SJSA1 (cell line): Measurements from ENCODE around the gene MTCL1. TPM values are rescaled to one million over a fixed set of nuclear protein-coding genes. Genes with fewer than 3 reads are reported as not detected.

Experiments used
- DNase-seq, 2 experiments: peaks; one replicate each; pipeline ENCODE4 v3.0.0-alpha.2; 2015 to 2020; ENCODE audit warnings: low spot score in 2 of 2, low read depth in 1 of 2
- H3K27ac ChIP-seq: fragments of 250-450 bp; sonication (Bioruptor Pico); 2 replicates; pipeline ENCODE4 v1.5.1; 2020; ENCODE audit warnings: mild to moderate bottlenecking, moderate library complexity
- H3K27me3 ChIP-seq: fragments of 250-450 bp; sonication (Bioruptor Pico); replicated peaks from 2 replicates; pipeline ENCODE4 v1.5.1; 2020; ENCODE audit warnings: mild to moderate bottlenecking, moderate library complexity
- H3K36me3 ChIP-seq: fragments of 250-450 bp; sonication (Bioruptor Pico); 2 replicates; pipeline ENCODE4 v1.5.1; 2020; ENCODE audit warnings: mild to moderate bottlenecking
- H3K4me1 ChIP-seq: fragments of 250-450 bp; sonication (Bioruptor Pico); replicated peaks from 2 replicates; pipeline ENCODE4 v1.6.1; 2021; ENCODE audit warnings: mild to moderate bottlenecking
- H3K4me3 ChIP-seq: fragments of 250-450 bp; sonication (Bioruptor Pico); 2 replicates; pipeline ENCODE4 v1.5.1; 2020; ENCODE audit warnings: mild to moderate bottlenecking
- H3K9me3 ChIP-seq: fragments of 250-450 bp; sonication (Bioruptor Pico); replicated peaks from 2 replicates; pipeline ENCODE4 v1.5.1; 2020; ENCODE audit warnings: mild to moderate bottlenecking
- total RNA-seq: library from RNA; depleted of rRNA; stranded (reverse); fragments of >200 nt; shearing (Covaris generic); gene quantifications from 2 replicates; pipeline ENCODE4 v1.2.3, GENCODE V29; 2014

Gene MTCL1
- total RNA-seq, 1 experiment from 2014 or later: 47.7 TPM

- Histone ChIP-seq H3K36me3 (no peaks in the 10 kb centered on the region), H3K27ac (peak overlapping the region; percentile 26), H3K9me3 (no peaks in the 10 kb centered on the region), H3K4me3 (no peak overlapping the region), H3K4me1 (peaks cover 19% of the 10 kb centered on the region), H3K27me3 (no peaks in the 10 kb centered on the region)
- DNase-seq: peak in 1 of 2 experiments; percentile 40
Observed at GRCh38 chr18:8673256-8674209, 31.8 kb upstream of the MTCL1 start.

GRCh38 chr18:8675057-8675456 is 30.3 kb upstream of the MTCL1 start:
- no peaks in the 10 kb centered on the region for H3K36me3 ChIP-seq

GRCh38 chr18:8681196-8681595 is 24.2 kb upstream of the MTCL1 start:
- DNase-seq: peak in 1 of 2 experiments; percentile 9
- no peak overlapping the region for H3K27ac ChIP-seq

More at GRCh38 chr18:8675057-8675456, 30.3 kb upstream of the MTCL1 start:
- Histone ChIP-seq H3K27ac (no peak overlapping the region), H3K4me3 (no peak overlapping the region), H3K27me3 (no peaks in the 10 kb centered on the region), H3K4me1 (peaks cover 19% of the 10 kb centered on the region), H3K9me3 (no peaks in the 10 kb centered on the region)
- DNase-seq: no peak

GRCh38 chr18:8684577-8684976 is 20.8 kb upstream of the MTCL1 start:
- peak in 1 of 2 experiments; percentile 22 for DNase-seq
- H3K27me3 ChIP-seq: no peaks in the 10 kb centered on the region
- peaks cover 11% of the 10 kb centered on the region for H3K4me1 ChIP-seq
- no peaks in the 10 kb centered on the region for H3K9me3 ChIP-seq
- H3K4me3 ChIP-seq: no peak overlapping the region
- no peaks in the 10 kb centered on the region for H3K36me3 ChIP-seq
- no peak overlapping the region for H3K27ac ChIP-seq

More at GRCh38 chr18:8681196-8681595, 24.2 kb upstream of the MTCL1 start:
- Histone ChIP-seq H3K4me1 (peaks cover 11% of the 10 kb centered on the region), H3K4me3 (no peak overlapping the region), H3K36me3 (no peaks in the 10 kb centered on the region), H3K27me3 (no peaks in the 10 kb centered on the region), H3K9me3 (no peaks in the 10 kb centered on the region)

GRCh38 chr18:8685141-8685913 is 20.0 kb upstream of the MTCL1 start:
- H3K9me3 ChIP-seq: no peaks in the 10 kb centered on the region
- DNase-seq: peak; percentile 20 to 40
- no peak overlapping the region for H3K4me3 ChIP-seq
- 0 out of 2 replicates have a peak overlapping the region, but pooled peaks have one; percentile 15 for H3K27ac ChIP-seq
- H3K27me3 ChIP-seq: no peaks in the 10 kb centered on the region
- no peaks in the 10 kb centered on the region for H3K36me3 ChIP-seq
- peaks cover 11% of the 10 kb centered on the region for H3K4me1 ChIP-seq

GRCh38 chr18:8685914-8686216 is 19.5 kb upstream of the MTCL1 start:
- DNase-seq: peak in 1 of 2 experiments; percentile 22
- H3K9me3 ChIP-seq: no peaks in the 10 kb centered on the region
- H3K36me3 ChIP-seq: no peaks in the 10 kb centered on the region
- H3K27ac ChIP-seq: 0 out of 2 replicates have a peak overlapping the region, but pooled peaks have one; percentile 15
- H3K27me3 ChIP-seq: no peaks in the 10 kb centered on the region
- H3K4me3 ChIP-seq: no peak overlapping the region
- peaks cover 11% of the 10 kb centered on the region for H3K4me1 ChIP-seq

GRCh38 chr18:8686611-8687010 is 18.7 kb upstream of the MTCL1 start:
- Histone ChIP-seq H3K9me3 (no peaks in the 10 kb centered on the region), H3K4me1 (peaks cover 7% of the 10 kb centered on the region), H3K27me3 (no peaks in the 10 kb centered on the region), H3K36me3 (no peaks in the 10 kb centered on the region), H3K4me3 (no peak overlapping the region), H3K27ac (no peak overlapping the region)
- peak in 1 of 2 experiments; percentile 8 for DNase-seq

GRCh38 chr18:8688216-8688800 is 17.0 kb upstream of the MTCL1 start:
- H3K27ac ChIP-seq: no peak overlapping the region
- DNase-seq: peak in 1 of 2 experiments; percentile 16
- H3K27me3 ChIP-seq: no peaks in the 10 kb centered on the region
- H3K36me3 ChIP-seq: no peaks in the 10 kb centered on the region
- H3K4me1 ChIP-seq: peaks cover 7% of the 10 kb centered on the region
- no peak overlapping the region for H3K4me3 ChIP-seq
- no peaks in the 10 kb centered on the region for H3K9me3 ChIP-seq

GRCh38 chr18:8688816-8689215 is 16.5 kb upstream of the MTCL1 start:
- Histone ChIP-seq H3K4me1 (peaks cover 7% of the 10 kb centered on the region), H3K36me3 (no peaks in the 10 kb centered on the region), H3K9me3 (no peaks in the 10 kb centered on the region), H3K27me3 (no peaks in the 10 kb centered on the region), H3K27ac (no peak overlapping the region), H3K4me3 (no peak overlapping the region)
- DNase-seq: peak in 1 of 2 experiments; percentile 12

- no peak for DNase-seq
- H3K4me3 ChIP-seq: no peak overlapping the region
- no peaks in the 10 kb centered on the region for H3K9me3 ChIP-seq
- peaks cover 7% of the 10 kb centered on the region for H3K4me1 ChIP-seq
- no peaks in the 10 kb centered on the region for H3K27me3 ChIP-seq
- no peaks in the 10 kb centered on the region for H3K36me3 ChIP-seq
- H3K27ac ChIP-seq: no peak overlapping the region
Observed at GRCh38 chr18:8689517-8689916, 15.8 kb upstream of the MTCL1 start.

- peak in 1 of 2 experiments; percentile 13 for DNase-seq
- no peaks in the 10 kb centered on the region for H3K27me3 ChIP-seq
- H3K4me3 ChIP-seq: no peak overlapping the region
- H3K9me3 ChIP-seq: no peaks in the 10 kb centered on the region
- H3K27ac ChIP-seq: no peak overlapping the region
- peaks cover 3% of the 10 kb centered on the region; the same call in 1 of the 2 replicates for H3K4me1 ChIP-seq
- H3K36me3 ChIP-seq: no peaks in the 10 kb centered on the region
Observed at GRCh38 chr18:8694891-8695290, 10.5 kb upstream of the MTCL1 start.

GRCh38 chr18:8695932-8696517 is 9.3 kb upstream of the MTCL1 start:
- Histone ChIP-seq H3K9me3 (no peaks in the 10 kb centered on the region), H3K4me3 (no peak overlapping the region), H3K27me3 (no peaks in the 10 kb centered on the region), H3K4me1 (peaks cover 3% of the 10 kb centered on the region), H3K36me3 (no peaks in the 10 kb centered on the region), H3K27ac (no peak overlapping the region)
- peak in 1 of 2 experiments; percentile 8 for DNase-seq

GRCh38 chr18:8696749-8697211 is 8.6 kb upstream of the MTCL1 start:
- Histone ChIP-seq H3K4me1 (peaks cover 11% of the 10 kb centered on the region), H3K27ac (no peak overlapping the region), H3K36me3 (no peaks in the 10 kb centered on the region), H3K9me3 (no peaks in the 10 kb centered on the region), H3K27me3 (no peaks in the 10 kb centered on the region), H3K4me3 (no peak overlapping the region)
- DNase-seq: peak; percentile 70 to 72
